Liver (tissue), 9 donors: ENCODE data around the gene CADPS. TPM values are rescaled to one million over a fixed set of nuclear protein-coding genes. Genes with fewer than 3 reads are reported as not detected.

Experiments
- DNase-seq: peaks from one replicate; pipeline ENCODE4 v3.0.0-alpha.2; 2017; ENCODE audit warnings: low spot score
- H3K27ac ChIP-seq, 2 donors: one replicate each; pipeline ENCODE4 v1.7.0; 2013; ENCODE audit warnings: inconsistent platforms in 2 of 2, low read length in 2 of 2, control low read depth in 1 of 2, low read depth in 1 of 2, mild to moderate bottlenecking in 1 of 2
- H3K27me3 ChIP-seq, 4 donors: one replicate each; pipeline versions ENCODE4 v1.6.1 to v1.7.0; 2013; ENCODE audit warnings: low read length in 3 of 4, inconsistent platforms in 1 of 4, mild to moderate bottlenecking in 1 of 4, moderate library complexity in 1 of 4; ENCODE audit not compliant: control insufficient read depth in 4 of 4, insufficient read depth in 4 of 4
- H3K36me3 ChIP-seq, 4 donors: one replicate each; pipeline versions ENCODE4 v1.6.1 to v1.7.0; 2013; ENCODE audit warnings: low read length in 3 of 4, mild to moderate bottlenecking in 3 of 4, low read depth in 1 of 4, moderate library complexity in 1 of 4; ENCODE audit not compliant: control insufficient read depth in 4 of 4, insufficient read depth in 3 of 4
- H3K4me1 ChIP-seq, 4 donors: one replicate each; pipeline versions ENCODE4 v1.6.1 to v1.7.0; 2013; ENCODE audit warnings: low read length in 3 of 4, mild to moderate bottlenecking in 3 of 4, moderate library complexity in 1 of 4; ENCODE audit not compliant: control insufficient read depth in 4 of 4, insufficient read depth in 4 of 4
- H3K4me3 ChIP-seq, 3 donors: one replicate each; pipeline versions ENCODE4 v1.6.1 to v1.7.0; 2013; ENCODE audit warnings: low read length in 3 of 3, control low read depth in 1 of 3, low read depth in 1 of 3, mild to moderate bottlenecking in 1 of 3
- H3K9ac ChIP-seq, 2 donors: one replicate each; pipeline ENCODE4 v1.7.0; 2013; ENCODE audit warnings: low read length in 2 of 2, mild to moderate bottlenecking in 2 of 2, moderate library complexity in 2 of 2, control low read depth in 1 of 2, low read depth in 1 of 2
- H3K9me3 ChIP-seq, 4 donors: one replicate each; pipeline versions ENCODE4 v1.6.1 to v1.7.0; 2013; ENCODE audit warnings: low read length in 3 of 4; ENCODE audit not compliant: control insufficient read depth in 4 of 4
- CTCF ChIP-seq: fragments of 150-350 bp; IDR thresholded peaks from 2 replicates; pipeline ENCODE4 v1.5.1; 2017; ENCODE audit warnings: improper control_type of control experiment, low read depth, low read length; ENCODE audit not compliant: missing input control
- EGR1 ChIP-seq, 2 donors: IDR thresholded peaks; 2 replicates each; pipeline ENCODE4 v1.6.1; 2016 to 2018; ENCODE audit warnings: antibody characterized with exemption in 2 of 2, low read depth in 2 of 2
- GABPA ChIP-seq, 2 donors: IDR thresholded peaks in 1 of 2; conservative IDR thresholded peaks in 1 of 2; 2 replicates each; pipeline ENCODE4 v1.6.1; 2016; ENCODE audit warnings: antibody characterized with exemption in 2 of 2, mild to moderate bottlenecking in 1 of 2, moderate library complexity in 1 of 2
- HNF4A ChIP-seq, 2 donors: conservative IDR thresholded peaks; 2 replicates each; pipeline ENCODE4 v1.6.1; 2016; ENCODE audit warnings: antibody characterized with exemption in 2 of 2, mild to moderate bottlenecking in 2 of 2
- JUND ChIP-seq, 2 donors: IDR thresholded peaks; 2 replicates each; pipeline ENCODE4 v1.6.1; 2016; ENCODE audit warnings: antibody characterized with exemption in 2 of 2
- NR2F2 ChIP-seq: IDR thresholded peaks from 2 replicates; pipeline ENCODE4 v1.6.1; 2016; ENCODE audit warnings: antibody characterized with exemption
- REST ChIP-seq: IDR thresholded peaks from 2 replicates; pipeline ENCODE4 v1.6.1; 2016; ENCODE audit warnings: antibody characterized with exemption, mild to moderate bottlenecking
- RXRA ChIP-seq, 2 donors: IDR thresholded peaks; 2 replicates each; pipeline ENCODE4 v1.6.1; 2017 to 2018; ENCODE audit warnings: antibody characterized with exemption in 2 of 2, mild to moderate bottlenecking in 1 of 2
- SP1 ChIP-seq: IDR thresholded peaks from 2 replicates; pipeline ENCODE4 v1.6.1; 2018; ENCODE audit warnings: antibody characterized with exemption, mild to moderate bottlenecking
- TAF1 ChIP-seq: conservative IDR thresholded peaks from 2 replicates; pipeline ENCODE4 v1.6.1; 2016; ENCODE audit warnings: antibody characterized with exemption, mild to moderate bottlenecking
- YY1 ChIP-seq: IDR thresholded peaks from 2 replicates; pipeline ENCODE4 v1.6.1; 2016; ENCODE audit warnings: antibody characterized with exemption, mild to moderate bottlenecking
- WGBS: extraction: QIAGEN DNeasy Blood & Tissue Kit; methylation state at CpG from one replicate; pipeline ENCODE4 v1.1.7; 2013; 5-methylcytosine and 5-hydroxymethylcytosine counted together
- polyA plus RNA-seq, 2 donors: library from polyadenylated mRNA; stranded (reverse) in 1 of 2; unstranded in 1 of 2; fragments of 200-250 nt in 1 of 2; fragments of >200 nt in 1 of 2; fragmentation: Nextera tagmentation in 1 of 2; extraction: Ambion mirVana in 1 of 2; gene quantifications; one replicate each; pipeline versions ENCODE4 v1.2.1 to v1.2.3, GENCODE V29; 2013 to 2015
- total RNA-seq, 2 donors: library from RNA; depleted of rRNA; stranded (reverse); fragments of >200 nt; gene quantifications; one replicate each; pipeline ENCODE4 v1.2.3, GENCODE V29; 2014
- donor health status: healthy.
- donor health status: healthy.
- donor health status: healthy.
- donor health status: healthy.
- donor health status: healthy.

CADPS gene
- total and polyA plus RNA-seq, 4 donors: 0.05 to 0.37 (median 0.17) TPM; not detected in 1

- DNase-seq: no peak
- Histone ChIP-seq H3K9me3 (no peaks in the 10 kb centered on the region), H3K36me3 (no peaks in the 10 kb centered on the region), H3K4me3 (no peak overlapping the region), H3K4me1 (no peaks in the 10 kb centered on the region), H3K27ac (no peak overlapping the region), H3K27me3 (no peaks in the 10 kb centered on the region), H3K9ac (no peak overlapping the region)
- 89% methylated on average over 1 of the region's 1 CpG for WGBS
- TF ChIP-seq NR2F2 (no peak), YY1 (no peak), CTCF (no peak)
Measured at GRCh38 chr3:62822905-62823304, 52.3 kb downstream of the CADPS start.

- Histone ChIP-seq H3K27me3 (peaks cover 0 to 7% (median 0%) of the 10 kb centered on the region in 4 donors), H3K27ac (no peak overlapping the region), H3K4me3 (no peak overlapping the region), H3K9ac (no peak overlapping the region), H3K9me3 (no peaks in the 10 kb centered on the region), H3K36me3 (no peaks in the 10 kb centered on the region), H3K4me1 (no peaks in the 10 kb centered on the region)
- TF ChIP-seq REST (no peak), NR2F2 (no peak), EGR1 (IDR thresholded peaks at IDR 0.05; ENCODE audit: low read depth in 2 of 2) (no peak), RXRA (IDR thresholded peaks at IDR 0.05) (no peak), YY1 (no peak), GABPA (IDR thresholded peaks at IDR 0.05 in 1 of 2, conservative IDR thresholded peaks at IDR 0.05 in 1 of 2) (no peak), HNF4A (conservative IDR thresholded peaks at IDR 0.05) (no peak), CTCF (no peak), JUND (IDR thresholded peaks at IDR 0.05) (no peak), SP1 (no peak), TAF1 (no peak)
- 69% methylated on average over 5 of the region's 5 CpGs for WGBS
- DNase-seq: no peak
Measured at GRCh38 chr3:62818347-62818746, 56.9 kb downstream of the CADPS start.
